ENCODE measurements around the gene FOXJ1. TPM values are rescaled to one million over a fixed set of nuclear protein-coding genes. Genes with fewer than 3 reads are reported as not detected.

The FOXJ1 gene
- total RNA-seq, 1 experiment from 2014 or later: not detected

DNA sequence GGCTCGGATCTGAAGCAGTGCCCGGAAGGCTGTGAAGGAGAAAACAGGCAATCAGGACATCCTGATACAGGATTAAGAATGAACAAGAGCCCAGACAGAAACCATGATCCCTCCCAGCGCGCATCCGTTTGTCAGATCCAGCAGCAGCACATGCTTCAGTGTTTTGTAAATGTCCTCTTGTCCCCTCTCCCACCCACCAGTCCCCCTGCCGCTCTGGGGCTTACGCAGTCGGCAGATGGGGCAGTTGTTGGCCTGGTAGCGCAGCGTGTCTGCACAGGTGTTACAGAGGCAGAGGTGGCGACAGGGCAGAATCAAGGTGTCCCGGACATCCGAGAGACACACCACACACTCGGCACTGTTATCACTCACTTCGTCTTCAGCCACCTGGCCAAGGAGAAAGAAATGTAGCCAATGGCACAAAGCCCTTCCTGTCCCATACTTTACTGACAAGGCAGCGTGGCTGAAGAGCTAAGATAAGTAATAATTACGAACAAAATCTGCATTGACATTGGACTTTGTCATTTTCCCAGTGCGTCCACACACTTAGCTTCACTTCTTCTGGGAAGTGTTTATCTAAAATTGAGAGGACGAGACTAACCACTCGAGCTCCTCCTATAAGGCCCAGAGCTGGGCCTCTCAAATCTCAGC, 20.7 kb upstream of the FOXJ1 start:
- DNase-seq (ENCODE audit: low read depth): no peak

DNA sequence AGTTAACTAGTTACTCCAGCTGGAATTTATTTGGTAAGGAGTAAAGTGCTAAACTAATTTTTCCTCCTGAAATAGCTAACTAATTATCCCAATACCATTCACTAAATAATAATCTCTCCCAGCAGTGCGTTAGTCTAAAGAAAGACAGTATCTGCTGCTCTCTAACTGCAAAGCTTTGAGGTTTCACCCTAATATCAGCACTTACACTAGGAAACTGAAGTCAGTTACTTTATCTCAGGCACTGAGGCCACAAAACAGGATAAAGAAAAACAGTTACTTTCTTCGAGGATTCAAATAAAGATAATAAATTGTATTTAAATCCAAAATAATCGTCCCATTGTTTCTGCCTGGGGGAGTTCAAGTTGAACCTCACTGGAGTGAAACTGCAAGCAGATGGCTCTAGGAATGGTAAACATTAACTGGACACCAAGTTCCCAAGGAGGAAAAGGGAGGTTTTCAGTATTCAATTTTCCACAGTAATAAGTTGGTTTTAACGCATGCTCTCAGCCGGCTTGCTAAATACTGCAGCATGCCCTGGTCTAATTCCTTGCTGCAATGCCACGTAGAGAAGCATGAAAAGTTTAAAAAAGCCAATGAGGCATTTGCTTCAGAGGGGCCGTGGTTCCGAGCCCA, 20.0 kb upstream of the FOXJ1 start:
- DNase-seq (ENCODE audit: low read depth): no peak

DNA sequence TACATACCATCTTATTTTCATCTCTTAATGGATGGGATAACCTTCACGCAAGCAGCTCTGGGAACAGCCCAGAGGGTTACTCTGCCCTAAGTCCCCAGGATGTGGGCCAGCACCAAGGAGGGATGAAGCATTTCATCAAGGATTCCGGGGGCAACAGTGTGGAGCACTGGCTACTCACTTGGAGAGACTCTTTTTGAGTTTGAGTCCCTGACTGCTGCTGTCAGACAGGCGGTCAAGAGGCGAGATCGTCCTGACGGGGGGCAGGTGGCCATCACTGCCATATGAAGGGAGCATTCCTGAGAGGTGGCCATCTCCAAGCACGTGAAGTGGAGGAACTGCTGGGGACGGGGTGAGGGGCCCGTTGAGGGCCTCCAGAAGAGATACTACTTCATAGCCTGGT, 18.1 kb upstream of the FOXJ1 start:
- DNase-seq (ENCODE audit: low read depth): no peak

DNA sequence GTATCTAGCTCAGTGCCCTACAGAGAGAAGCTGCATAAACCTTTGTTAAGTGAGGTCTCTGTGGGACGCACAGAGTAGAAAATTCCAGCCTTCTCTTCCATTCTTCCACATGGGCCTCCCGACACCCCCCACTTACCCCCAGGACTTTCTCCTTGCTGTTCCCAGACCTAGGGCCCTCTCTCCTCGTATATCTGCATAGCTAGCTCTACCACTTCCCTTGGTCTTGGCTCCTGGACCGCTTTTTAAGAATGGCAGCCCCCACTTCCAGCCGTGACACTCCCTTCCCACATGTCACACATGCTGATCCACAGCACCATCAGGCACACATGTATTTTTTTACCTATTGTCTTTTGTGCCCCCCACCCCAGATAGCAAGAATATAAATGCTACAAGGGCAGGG, 16.7 kb upstream of the FOXJ1 start:
- DNase-seq (ENCODE audit: low read depth): no peak

DNA sequence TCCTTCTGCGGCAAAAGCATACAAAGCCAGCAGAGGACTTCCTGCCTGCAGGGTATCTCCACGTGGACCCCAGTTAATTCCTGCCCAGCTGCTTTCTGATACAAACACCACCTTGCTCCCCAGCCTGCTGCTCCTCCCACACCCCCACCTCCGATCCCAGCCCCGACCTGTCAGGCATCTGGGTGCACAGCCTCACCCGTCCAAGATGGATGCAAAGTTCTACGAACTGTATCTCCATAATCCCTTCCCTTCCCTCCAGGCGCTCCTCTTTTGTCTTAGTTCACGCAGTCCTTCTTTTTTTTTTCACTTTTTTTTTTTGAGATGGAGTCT, 15.6 kb upstream of the FOXJ1 start:
- DNase-seq (ENCODE audit: low read depth): no peak

DNA sequence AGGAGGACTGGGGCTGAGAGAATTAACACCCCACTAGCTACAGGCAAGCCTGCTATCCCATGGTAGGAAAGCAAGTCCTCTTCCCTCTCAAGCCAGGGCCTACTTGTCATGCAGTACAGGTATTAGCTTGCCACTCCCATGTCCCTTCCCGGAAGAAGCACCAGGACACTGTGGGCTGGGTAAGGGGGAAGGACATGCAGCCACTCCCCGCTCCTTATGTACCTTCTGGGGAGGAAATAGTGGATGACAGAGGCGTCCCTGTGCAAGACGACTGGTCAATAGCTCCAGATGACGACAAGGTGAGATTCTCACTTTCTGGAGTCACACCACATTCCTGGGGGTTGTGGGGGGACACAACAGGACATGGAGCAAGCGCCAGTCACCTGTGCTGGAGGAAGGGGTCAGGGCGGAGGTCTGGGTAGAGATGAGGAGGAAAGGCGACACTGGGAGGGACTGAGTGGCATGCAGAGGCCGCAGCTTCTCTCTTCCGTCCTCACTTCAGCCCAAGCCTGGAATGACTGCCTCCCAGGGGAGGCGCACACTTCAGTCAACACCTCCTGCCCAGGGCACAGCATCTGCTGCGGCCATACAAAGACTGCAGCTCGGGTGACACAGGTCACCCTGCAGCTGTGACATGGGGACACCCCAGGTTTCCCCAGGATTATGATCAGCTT, 15.1 kb upstream of the FOXJ1 start:
- no peak for DNase-seq (ENCODE audit: low read depth)

DNA sequence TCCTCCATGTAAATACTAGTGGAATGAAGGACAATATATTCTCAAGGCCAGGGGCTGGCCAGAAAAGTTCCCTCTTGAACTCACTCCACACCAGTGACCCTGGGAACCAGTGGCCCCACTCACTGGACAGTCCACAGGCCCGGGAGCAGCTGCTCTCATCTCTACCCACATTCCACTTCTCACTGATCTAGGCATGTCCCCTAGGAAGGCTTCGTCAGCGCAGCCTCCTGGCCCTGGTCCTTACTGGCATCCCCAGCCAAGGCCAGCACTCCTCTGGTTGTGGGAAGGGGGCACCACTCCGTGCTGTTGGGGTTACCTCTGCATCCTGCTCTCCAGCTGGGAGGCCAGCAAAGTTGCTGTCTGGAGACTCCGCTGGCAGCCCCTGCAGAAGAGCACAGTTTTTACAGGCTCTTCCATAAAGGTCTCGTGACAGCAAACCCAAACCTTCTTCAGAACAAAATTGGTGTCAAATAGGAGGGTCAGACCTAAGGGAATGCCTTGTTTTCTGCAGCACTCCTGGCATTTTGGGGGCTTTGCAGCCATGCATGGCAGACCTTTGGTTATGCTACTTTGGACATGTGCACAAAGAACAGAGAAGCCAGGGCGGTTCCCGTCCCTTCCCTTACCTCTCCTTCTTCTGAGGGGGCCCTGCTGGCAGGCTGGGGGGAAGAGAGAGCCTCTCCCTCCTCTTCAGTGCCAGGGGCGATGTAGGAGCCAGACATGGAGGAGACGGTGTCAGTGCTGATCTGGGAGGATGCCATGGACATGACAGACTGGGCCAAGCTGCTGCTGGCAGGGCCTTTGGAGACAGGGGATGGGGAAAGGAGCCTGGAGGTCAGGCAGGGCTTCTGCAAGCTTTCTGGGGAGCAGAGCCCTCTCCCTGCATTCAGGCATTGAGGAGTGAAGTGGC, 14.1 kb upstream of the FOXJ1 start:
- DNase-seq (ENCODE audit: low read depth): no peak

DNA sequence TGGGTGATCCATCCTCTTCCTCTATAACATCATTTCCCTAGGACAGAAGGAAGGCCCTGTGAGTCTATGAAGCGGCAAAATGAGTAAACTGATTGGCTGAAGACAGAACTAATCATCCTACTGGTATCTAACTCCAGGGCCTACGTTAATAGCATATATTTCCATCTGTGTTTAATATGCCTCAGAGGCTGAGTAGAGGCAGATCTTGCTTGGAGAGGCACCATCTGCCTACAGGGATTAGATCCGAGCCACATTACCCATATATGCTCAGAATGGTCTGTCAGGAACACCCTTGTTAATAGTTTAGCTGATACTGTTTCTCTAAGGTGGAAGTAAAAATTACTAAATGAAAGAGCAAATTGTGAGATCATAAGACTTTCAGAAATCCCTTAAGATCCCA, 13.2 kb upstream of the FOXJ1 start:
- no peak for DNase-seq (ENCODE audit: low read depth)

DNA sequence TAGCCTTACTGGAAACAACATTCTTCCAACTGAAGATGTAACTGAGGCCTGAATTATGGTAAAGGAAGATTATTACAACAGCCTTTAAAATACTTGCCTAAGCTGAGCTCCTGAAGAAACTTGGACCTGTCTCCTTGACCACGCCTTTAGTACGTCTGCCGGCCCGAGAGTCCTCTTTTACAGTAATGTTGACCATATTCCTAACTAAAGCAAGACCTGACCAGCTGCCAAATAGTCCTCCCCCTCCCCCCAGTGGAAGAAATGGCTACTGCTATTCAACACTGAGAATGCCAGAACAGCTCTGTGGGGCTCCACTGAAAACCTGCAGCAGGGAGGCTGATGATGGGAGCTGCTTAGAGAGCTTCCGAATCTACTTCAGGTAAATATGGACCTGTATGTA, 12.6 kb upstream of the FOXJ1 start:
- no peak for DNase-seq (ENCODE audit: low read depth)

DNA sequence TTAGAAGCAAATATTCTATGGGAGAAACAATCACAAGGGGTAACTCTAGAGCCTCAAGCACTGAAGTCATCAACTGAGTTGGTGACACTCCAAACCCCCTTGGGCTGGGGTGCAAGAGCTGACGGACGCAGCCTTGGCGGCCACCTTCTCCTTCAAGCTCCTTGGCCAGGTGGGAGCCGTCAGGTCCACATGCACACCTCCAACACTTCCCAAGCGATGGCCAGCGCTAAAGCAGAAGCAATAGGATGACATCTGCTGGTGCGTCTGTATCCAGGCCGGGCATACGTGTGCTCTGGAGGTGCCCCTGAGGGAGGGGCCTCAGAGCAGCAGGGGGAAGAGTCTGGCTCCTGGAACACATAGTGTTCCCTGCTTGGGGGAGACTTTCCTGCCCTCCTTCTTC, 12.2 kb upstream of the FOXJ1 start:
- no peak for DNase-seq (ENCODE audit: low read depth)

DNA sequence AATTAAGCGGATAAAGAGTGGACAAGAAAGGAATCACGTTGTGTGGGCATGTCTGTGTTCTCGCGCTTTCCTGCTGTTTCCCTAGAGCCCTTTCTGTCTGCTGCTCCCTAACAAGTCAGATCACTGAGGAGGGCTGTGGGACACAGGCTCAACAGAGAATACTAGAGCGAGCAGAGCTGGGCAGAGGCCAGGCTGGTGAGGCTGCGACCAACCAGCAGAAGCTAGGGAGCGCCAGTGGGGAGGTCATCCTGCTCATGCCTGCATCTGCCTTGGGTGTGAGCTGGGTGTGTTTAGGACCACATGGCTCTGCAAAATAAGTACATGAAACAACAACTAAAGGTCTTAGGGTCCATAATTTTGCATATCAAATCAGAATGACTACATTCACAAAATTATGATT, 11.5 kb upstream of the FOXJ1 start:
- no peak for DNase-seq (ENCODE audit: low read depth)

DNA sequence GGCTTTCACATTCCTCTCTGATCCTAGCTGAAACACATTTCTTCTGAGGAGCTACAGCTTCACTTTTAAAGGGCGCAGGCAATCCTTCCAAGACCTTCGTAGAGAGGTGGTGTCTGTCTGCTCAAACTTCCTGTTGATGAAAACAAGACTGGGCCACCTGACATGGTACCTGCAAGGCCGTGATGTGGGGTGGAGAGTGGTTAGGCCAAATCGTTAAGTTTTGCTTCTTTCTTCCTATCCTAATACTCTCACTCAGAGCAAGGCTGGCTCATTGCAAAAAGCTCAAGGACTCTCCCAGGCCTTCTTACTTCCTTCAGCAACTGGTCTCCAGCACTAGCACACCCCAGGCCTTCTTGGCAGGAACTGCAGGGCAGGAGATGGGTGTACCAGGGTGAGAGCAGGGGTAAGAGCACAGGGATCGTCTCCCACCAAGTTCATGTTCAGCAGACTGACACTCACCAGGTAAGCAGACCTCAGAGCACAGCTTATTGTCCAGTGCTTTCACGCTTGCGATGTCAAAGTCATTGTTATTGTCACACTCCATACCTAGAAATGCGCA, 10.9 kb upstream of the FOXJ1 start:
- DNase-seq (ENCODE audit: low read depth): no peak

DNA sequence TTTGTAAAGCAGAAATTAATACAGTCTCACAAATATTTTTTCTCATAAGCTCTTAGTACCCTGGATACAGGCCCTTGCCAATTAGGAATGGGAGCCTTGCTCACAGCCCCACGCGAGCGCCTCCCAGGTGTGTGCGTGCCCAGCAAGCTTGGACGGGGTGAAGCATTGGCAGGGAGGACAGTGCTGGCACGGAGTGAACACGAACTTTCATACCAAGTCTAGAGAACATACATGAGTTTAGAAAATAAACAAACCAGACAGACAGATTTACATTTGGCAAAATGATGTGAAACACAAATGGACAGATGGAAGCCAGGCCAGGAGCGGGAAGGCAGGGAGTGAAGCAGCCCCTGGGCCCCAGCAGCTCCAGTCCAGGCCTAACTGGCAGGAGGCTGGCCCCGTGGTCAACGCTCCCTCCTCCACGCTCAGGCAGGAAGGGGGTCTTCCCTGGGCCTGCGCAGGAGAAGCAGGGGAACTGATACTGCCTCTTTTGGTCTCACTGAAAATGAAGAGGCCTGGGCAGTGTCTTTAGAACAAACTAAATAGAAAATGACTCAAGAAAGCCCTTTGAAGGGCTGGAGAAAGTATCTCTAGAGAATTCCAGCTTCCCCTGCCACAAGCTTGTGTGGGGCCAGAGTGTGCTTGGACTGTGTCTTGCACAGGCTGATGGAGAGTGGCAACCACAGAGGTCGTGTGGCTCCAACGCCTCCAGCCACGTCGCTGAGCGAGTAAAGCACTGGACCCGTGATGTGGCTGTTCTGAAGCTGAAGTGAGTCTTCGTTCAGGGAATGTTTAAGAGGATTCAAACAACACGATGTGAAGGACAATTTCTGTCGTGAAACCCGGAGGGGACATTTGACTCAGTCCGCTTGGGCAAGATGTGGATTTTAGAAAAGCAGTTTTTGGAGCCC, 9.9 kb upstream of the FOXJ1 start:
- DNase-seq (ENCODE audit: low read depth): no peak

DNA sequence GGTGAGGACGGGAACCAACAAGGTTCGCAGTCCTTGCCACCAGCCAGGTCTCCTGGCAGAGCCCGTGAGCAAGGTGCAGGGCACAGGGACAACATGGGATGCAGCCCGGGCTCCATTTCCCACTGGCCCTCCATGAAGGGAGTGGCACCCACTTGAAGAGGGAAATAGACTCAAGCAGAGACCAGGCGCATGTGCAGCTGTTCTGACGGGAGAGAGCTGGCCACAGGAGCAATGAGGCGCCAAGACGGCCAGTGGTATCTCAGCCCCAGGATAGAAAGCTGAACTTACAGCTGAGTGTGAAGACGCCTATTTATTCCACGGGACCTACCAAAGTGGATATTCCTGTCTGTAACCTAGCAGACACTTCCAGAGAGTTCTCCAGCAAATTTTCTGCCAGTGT, 8.2 kb upstream of the FOXJ1 start:
- no peak for DNase-seq (ENCODE audit: low read depth)

DNA sequence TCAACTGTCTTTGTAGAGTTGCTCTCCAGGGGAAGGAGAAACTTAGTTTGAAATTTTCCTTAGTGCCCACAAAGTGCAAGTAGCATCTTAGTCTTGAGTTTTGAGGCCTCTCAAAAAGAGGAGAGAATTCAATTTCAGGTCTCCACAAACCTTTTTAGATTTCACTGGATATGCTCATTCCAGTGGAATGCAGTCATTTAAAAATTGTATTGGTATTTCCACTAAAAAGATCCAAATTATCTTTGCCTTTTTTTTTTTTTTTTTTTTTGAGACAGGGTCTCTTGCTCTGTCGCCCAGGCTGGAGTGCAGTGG, 6.9 kb upstream of the FOXJ1 start:
- no peak for DNase-seq (ENCODE audit: low read depth)

DNA sequence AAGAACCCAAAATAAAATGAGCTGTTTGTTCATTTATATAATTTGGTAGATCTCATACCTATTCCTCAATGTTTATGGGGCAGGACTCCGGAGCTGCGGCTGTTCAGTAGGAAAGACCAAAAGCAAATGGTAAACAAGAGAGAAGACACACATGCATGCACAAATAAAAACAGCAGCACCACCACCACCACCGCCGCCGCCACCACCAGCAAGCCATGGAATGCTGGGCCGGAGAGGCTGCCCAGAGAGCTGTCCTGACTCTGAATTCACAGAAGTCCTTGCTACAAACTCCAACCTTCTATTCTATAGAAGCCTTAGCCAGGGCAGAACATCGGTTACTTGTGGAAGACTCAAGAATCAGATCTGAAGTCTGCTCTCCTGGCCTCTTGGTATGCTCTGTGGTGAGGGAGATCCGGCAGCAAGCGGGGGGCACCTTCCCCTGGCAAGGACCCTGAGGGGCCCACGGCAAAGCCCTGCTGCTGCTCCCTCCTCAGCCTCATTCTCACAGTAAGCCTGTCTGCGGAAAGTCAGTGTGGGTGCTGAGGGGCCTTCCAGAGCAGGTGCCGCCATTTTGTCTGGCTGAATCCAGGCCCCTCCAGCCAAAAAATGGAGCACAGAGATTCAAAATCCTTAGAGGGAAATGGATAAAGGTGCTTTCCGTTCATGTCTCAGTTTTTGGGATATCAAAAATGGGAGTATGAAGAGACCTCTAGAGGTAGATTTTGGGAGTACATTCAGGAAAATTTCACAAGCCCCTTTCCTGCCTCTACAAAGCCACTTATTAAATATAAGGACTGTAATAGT, 6.4 kb upstream of the FOXJ1 start:
- peak; percentile 22 for DNase-seq (ENCODE audit: low read depth)

DNA sequence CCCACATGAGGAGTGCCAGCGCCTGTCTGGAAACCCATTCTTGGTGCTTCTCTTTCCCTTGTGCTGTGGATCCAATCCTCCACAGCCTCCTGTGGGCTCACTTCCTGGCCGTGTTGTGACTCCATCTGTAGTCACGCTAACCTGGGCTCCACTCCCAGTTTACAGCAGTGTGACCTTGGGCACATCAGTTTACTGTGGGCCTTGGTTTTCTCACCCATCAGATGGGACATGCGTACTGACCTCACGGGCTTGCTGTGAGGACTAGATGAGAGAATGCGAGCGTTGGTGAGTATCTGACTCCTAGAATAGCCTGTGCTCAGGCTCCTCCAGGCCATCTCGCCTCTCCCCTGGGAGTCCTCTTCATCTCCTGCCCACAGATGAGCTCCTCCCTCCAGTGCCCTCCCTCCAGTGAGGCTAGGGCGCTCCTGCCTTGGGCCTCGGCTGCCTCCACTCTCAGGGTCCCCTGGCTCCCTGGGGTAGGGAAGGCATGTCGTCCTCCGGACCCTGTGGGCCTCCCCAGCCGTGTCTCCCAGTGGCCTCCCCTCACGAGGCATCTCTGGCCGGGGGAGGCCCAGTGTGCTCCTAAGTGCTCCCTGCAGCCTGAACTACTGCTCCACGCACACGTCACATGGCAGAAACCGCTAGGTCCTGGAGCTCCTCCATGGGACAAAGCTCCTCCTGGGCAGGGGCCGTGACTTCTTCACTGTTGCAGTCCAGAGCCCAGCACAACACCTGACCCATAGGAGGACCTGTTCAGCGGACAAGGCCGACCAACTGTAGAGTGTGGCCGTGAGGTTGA, 5.2 kb upstream of the FOXJ1 start:
- DNase-seq (ENCODE audit: low read depth): no peak

DNA sequence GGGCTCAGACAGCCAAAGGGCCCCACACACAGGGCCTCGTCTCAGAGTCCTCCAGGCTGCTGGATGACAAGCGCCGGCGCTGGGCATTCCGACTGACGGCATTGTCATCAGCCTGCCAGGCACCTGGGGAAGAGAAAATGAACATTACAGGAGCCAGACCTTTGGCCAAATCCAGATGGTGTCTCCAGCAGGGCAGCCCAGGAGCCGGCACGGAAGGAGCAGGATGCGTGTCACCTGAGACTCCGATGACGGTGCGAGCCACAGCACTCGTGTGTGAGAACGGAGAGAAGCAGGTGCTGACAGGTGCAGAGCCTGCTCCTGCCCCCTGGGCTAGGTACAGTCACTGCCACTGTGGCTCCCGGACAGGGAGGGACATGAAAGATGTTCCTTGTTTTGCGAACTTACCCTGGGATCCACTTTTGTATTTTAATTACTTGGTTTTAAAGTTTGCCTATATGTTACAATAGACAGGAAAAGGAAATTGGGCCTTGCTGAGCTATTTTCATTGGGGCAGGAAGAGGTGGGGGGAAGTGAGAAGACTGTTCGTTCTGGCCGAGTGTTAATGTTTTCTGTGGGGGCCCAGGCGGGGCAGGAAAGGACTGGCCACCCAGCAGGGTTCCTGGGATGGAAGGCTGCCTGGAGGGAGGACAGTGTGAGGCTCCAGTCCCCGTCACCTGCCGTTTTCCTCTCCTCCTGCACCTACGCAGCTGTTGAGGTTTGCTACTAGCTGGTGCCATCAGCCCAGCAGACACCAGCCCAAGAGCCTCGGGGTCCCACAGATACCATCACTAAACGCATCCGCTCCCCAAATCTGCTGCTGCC, 4.4 kb upstream of the FOXJ1 start:
- DNase-seq (ENCODE audit: low read depth): no peak
